A204.1 (cell line): ENCODE data around the gene PATE4.
"Not testable (repeated sequence)": the region's sequence is repeated elsewhere in the genome, so short reads cannot be mapped to it uniquely, and the experiment has no call there.

Experiments
- FAIRE-seq: peaks from 2 replicates; lab custom pipeline; 2012; peaks lifted over from hg19 to GRCh38; lab: Jason Lieb, UNC

PATE4 gene, protein sequence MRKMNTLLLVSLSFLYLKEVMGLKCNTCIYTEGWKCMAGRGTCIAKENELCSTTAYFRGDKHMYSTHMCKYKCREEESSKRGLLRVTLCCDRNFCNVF

DNA sequence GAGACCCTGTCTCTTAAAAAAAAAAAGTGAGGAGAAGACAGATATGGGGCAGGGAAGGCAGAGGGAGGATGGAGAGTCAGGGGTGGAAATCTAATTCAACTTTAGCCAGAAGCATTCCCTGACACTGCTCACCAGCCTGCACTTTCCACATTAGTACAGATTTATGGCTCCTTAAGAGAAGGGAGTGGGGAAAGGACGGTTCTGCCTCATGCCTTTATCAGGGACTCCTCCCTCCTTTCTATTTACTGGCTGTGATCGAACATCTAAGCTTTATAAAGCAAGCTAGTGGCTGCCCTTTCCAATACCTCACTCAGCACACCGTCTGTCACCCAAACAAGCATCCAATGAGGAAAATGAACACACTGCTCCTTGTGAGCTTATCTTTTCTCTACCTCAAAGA, at the start of gene PATE4:
PATE4 (plus strand) TSS at position 301 of the 400 bp plus-strand sequence; CDS start at position 345, 44 bp downstream.
- no peak for FAIRE-seq

DNA sequence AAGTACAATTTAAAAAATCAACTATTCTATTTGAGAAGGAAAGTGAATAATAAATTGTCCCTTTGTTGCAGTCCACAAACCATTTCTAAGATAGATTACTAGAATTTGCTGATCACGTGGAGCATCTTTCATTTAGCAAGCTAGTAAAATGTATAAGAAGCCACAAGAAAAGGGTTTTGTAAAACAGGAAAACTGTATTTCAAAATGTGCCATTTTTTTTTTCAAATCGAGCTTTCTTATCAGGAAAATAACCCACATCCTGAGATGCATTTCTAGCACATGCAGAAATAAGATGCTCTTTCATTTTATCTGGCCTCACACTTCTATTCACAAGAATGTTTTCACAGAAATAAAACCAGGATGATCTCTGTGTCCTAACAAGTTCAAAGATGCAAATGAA, 48.4 kb upstream of the PATE4 start:
- FAIRE-seq, result no peak

GRCh38 chr11:125787827-125788226, 45.3 kb upstream of the PATE4 start, which contains the start of gene PATE3:
TSS of gene PATE3 (plus strand) at chr11:125788127. CDS start at chr11:125788152, 25 bp downstream.
- FAIRE-seq, result no peak

GRCh38 chr11:125790825-125791224, 42.3 kb upstream of the PATE4 start:
- FAIRE-seq, result no peak

- FAIRE-seq, result no peak
Observed at GRCh38 chr11:125797641-125798040, 35.5 kb upstream of the PATE4 start.

DNA sequence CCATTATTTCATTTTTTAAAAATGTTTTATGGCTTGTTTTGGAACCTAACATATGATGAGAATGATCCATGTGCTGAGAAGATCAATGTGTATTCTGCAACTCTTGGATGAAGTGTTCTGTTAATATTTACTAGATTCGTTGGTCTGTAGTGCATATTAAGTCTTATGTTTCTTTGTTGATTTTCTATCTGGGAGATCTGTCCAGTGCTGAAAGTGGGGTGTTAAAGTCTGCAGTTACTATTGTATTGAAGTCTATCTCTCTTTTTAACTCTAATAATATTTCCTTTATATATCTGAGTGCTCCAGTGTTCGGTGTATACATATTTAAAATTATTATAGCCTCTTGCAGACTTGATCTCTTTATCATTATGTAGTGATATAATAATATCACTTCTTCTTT, 33.3 kb upstream of the PATE4 start:
- FAIRE-seq, result no peak

- no peak for FAIRE-seq
Observed at GRCh38 chr11:125802387-125802786, 30.7 kb upstream of the PATE4 start.

DNA sequence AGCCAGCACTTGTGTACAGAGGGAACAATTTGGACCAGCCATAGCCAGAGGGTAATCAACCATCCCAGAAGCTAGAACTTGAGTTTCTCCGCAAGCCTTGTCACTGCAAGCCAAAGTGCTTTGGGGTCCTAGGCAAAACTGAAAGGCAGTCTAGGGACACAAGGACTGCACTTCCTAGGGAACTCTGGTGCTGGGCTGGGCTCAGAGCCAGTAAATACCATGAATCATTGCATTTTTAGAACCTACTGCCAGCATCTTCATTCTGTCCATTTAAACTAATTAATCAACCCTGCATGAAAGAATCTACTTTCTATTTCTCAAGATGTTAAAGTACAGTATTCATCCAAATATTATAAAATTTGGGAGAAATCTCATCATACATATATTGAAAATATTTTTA, 25.2 kb upstream of the PATE4 start:
- FAIRE-seq, result no peak

DNA sequence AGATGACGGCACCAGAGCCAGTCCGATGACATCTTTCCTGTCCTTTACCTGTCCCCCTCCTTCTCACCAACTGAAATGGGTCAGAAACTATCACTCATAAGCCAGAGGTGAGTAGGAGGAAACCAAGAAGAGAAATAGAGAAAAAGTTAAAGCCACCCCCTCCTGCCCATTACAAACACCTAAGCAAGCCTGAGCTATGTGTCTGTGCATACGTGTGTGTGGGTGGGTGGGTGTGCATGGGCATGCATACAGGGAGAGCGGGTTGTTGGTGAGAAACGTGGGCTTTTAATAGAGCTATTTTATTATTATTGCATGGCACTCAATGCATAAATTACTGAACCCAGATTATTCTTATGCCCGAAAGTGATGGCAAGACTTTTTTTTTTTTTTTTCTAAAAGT, 2.6 kb downstream of the PATE4 start:
- no peak for FAIRE-seq

GRCh38 chr11:125842321-125842948, 9.3 kb downstream of the PATE4 start:
- no peak for FAIRE-seq

DNA sequence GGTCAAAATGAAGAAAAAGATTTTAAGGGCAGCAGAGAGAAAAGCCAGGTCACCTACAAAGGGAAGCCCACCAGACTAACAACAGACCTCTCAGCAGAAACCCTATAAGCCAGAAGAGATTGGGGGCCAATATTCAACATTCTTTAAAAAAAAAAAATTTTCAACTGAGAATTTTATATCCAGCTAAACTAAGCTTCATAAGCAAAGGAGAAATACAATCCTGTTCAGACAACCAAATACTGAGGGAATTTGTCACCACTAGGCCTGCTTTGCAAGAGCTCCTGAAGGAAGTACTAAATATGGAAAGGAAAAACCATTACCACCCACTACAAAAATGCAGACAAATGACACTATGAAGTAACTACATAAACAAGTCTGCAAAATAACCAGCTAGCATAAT, 13.1 kb downstream of the PATE4 start:
- FAIRE-seq, result no peak

DNA sequence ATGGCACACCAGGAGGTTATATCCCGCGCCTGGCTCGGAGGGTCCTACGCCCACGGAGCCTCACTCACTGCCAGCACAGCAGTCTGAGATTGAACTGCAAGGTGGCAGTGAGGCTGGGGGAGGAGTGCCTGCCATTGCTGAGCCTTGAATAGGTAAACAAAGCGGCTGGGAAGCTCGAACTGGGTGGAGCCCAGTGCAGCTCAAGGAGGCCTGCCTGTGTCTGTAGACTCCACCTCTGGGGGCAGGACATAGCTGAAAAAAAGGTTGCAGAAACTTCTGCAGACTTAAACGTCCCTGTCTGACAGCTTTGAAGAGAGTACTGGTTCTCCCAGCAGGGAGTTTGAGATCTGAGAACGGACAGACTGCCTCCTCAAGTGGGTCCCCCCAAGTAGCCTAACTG, 24.6 kb downstream of the PATE4 start:
- not testable (repeated sequence) for FAIRE-seq

- not testable (repeated sequence) for FAIRE-seq
Observed at GRCh38 chr11:125862786-125863185, 29.7 kb downstream of the PATE4 start.

DNA sequence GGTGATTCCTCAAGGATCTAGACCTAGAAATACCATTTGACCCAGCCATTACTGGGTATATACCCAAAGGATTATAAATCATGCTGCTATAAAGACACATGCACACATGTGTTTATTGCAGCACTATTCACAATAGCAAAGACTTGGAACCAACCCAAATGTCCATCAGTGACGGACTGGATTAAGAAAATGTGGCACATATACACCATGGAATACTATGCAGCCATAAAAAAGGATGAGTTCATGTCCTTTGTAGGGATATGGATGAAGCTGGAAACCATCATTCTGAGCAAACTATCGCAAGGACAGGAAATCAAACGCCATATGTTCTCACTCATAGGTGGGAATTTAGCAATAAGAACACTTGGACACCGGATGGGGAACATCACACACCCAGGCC, 32.2 kb downstream of the PATE4 start:
- FAIRE-seq, result not testable (repeated sequence)

GRCh38 chr11:125869521-125869920, 36.4 kb downstream of the PATE4 start:
- FAIRE-seq, result no peak

DNA sequence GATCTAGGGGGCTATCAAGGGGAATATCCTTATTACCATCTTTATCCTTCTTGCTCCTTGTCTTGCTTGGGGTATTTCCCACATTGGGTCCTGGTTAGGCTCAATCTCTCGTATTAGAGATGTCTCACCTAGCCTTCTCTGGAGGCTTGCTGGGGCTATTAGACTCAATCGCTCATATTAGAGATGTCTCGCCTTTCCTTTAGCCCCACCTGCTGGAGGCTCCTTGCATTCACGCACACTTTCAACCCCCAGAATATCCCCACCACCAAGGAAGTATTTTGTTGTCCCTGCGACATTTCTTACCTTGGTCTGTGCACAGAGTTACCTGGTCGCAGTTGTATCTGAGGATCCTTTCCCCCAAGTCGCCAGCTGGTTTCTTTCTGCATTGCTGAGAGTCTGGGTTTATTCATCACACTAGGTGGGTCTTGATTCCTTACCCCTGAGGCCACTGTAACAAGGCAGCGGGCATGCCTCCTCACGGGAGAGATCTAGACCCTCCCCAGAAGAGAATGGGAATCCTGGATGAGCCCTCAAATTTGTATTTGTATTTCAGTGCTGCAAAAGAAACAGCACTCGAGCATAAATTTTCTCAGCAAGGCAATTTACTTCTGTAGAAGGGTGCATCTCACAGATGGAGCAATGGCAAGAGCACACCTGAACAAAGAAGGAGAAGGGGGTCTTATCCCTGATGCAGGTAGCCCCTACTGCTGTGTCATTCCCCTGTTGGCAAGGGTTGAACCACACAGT, 38.4 kb downstream of the PATE4 start:
- no peak for FAIRE-seq

- no peak for FAIRE-seq
Observed at GRCh38 chr11:125872138-125872491, 39.0 kb downstream of the PATE4 start.

DNA sequence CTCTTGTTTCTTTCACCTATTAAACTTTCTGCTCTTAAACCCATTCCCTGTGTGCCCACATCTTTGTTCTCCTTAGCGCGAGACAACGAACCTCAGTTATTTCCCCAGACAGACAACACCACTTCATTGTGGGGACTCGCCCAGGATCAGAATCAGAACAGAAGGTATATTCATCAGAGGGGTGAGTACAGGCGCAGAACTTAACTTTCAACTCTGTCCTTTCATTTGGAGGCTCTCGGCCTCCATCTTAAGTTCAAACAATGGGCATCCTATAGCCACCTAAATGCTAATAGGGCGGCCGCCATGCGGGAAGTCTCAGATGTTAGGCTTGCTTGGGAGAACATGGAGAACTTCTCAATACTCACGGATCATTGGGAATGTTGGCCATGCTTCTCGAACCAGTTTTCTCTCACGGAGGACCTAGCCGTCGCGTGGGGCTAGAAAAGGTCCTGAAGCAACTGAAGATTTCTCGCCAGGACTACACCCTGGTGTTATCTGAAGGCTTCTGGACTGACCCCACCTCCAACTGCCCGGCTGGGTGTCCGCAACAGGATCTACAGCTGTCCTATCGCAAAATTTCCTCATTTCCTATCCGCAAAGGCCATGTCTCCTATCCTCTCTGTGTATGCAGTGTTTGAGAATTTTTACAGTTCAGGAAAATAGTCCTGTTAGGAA, 40.9 kb downstream of the PATE4 start:
- FAIRE-seq, result no peak

- FAIRE-seq, result peak; percentile 89
Observed at GRCh38 chr11:125874556-125875124, 41.5 kb downstream of the PATE4 start.

- no peak for FAIRE-seq
Observed at GRCh38 chr11:125881291-125881690, 48.2 kb downstream of the PATE4 start.

DNA sequence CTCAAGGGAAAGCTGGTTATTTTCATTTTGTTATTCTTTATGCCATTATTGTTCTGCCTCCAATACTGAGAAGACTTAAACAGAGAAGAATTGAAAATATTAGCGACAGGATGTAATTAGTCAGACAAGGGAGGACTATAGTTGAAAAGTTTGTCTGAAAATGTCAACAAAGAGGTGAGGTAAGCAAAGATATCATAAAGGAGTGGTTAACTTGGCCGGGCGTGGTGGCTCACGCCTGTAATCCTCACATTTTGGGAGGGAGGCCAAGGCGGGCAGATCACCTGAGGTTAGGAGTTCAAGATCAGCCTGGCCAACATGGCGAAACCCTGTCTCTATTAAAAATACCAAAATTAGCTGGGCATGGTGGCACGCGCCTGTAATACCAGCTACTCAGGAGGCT, 50.3 kb downstream of the PATE4 start:
- no peak for FAIRE-seq

GRCh38 chr11:125886997-125887372, 53.9 kb downstream of the PATE4 start:
- no peak for FAIRE-seq
